HG03558 (cell line): Measurements from ENCODE around the gene ZACN.

Experiments used
- ATAC-seq: cut with Tn5 transposase; IDR thresholded peaks from one replicate; pipeline ENCODE4 v1.9.1; 2021; ENCODE audit warnings: moderate number of reproducible peaks; ENCODE audit not compliant: unreplicated experiment; ENCODE audit errors: extremely low read depth

ZACN gene

DNA sequence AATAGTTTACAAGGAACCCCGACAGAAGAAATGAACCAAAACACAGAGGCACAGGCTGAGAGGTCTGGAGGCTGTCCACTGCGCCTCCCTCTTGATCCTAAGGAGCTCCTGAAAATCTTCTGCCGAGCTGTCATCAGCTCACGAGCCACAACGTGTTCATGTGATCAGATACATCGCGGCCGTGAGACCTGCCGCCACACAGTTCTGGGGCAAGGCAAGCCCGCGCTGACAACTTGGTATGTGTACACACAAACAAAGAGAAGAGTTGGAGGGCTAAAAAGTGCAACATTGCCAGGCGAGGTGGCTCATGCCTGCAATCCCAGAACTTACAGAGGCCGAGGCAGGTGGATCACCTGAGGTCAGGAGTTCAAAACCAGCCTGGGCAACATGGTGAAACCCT is 17.0 kb downstream of the ZACN start:
- no peak for ATAC-seq

GRCh38 chr17:76097716-76098295 is 18.8 kb downstream of the ZACN start:
- no peak for ATAC-seq

DNA sequence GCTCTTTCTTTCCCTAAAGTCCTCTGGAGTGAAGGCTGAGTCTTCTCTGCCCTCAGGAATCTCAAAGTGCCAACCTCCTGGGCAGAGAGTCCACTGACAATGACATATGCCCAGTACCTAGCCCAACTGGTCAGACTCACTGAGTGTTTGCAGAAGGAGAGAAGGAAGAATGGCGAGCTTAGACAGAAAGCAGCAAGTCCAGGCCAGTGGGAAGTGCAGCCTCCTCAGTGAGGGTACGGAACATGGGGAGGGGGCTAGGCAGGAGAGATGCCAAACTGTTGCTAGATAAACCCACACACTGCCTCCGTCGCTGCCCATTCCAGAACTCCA is 23.9 kb downstream of the ZACN start:
- ATAC-seq: no peak

GRCh38 chr17:76103274-76104139 is 24.5 kb downstream of the ZACN start, which contains the start of gene EXOC7:
Gene EXOC7 (minus strand): TSS chr17:76103787. CDS start chr17:76103692, 95 bp downstream.
- peak; percentile 74 for ATAC-seq

GRCh38 chr17:76104140-76104895 is 25.3 kb downstream of the ZACN start:
- ATAC-seq: no peak

- ATAC-seq: no peak
Measured at GRCh38 chr17:76104896-76105231, 25.9 kb downstream of the ZACN start.

DNA sequence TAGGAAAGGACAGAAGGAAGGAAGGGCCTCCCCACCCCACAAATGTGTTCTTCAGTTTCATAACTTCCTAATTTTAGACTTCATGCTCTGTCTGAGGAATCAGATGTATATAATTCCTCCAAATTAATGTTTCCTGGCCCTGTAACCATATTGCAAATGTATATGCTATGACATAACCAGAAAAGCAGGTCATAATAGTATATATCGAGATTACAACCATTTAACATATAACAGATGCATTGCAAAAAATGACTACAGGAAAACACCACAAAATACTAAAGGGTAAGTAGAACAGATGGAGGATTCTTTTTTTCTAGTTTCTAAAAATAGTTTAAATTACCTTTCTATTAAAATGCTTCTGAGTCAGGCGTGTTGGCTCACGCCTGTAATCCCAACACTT is 27.7 kb downstream of the ZACN start:
- no peak for ATAC-seq

- ATAC-seq: no peak
Measured at GRCh38 chr17:76107509-76107908, 28.5 kb downstream of the ZACN start.

GRCh38 chr17:76111956-76112355 is 33.0 kb downstream of the ZACN start:
- ATAC-seq: no peak

GRCh38 chr17:76115138-76115754 is 36.3 kb downstream of the ZACN start:
- ATAC-seq: no peak

DNA sequence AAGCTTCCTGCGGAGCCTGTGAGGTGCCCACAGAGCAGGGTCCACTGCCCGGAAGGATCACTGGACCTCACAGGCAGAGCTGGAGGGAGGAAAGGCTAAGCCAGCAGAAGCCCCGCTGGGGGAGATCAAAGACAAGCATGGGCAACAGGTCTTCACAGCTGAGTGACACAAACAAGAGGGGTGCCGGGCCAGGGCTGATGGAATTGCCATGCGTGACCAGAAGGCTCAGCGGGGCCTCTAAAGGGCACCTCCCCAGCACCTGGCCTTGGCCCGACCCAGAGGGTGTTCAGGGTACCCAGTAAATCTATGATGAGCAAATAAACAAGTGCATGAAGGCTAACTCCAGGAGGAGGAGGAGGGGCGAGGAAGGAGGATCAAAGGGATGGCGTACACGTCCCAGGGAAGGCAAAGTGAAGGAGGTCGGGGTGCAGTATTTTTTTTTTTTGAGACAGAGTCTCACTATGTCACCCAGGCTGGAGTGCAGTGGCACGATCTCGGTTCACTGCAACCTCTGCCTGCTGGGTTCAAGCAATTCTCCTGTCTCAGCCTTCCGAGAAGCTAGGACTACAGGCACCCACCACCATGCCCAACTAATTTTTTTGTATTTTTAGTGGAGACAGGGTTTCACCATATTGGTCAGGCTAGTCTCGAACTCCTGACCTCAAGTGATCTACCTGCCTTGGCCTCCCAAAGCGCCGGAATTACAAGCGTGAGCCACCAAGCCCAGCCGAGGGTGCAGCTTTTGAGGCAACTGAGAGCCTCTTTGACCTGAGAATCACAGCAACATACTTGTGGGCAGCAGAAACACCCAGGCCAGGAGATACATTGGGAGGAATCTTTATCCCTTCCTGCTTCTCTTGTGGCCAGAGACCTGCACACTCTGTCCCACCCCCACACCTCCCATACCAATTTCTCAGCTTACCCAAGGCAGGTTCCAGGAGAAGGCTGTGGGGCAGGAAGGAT is 40.7 kb downstream of the ZACN start:
- ATAC-seq: no peak

DNA sequence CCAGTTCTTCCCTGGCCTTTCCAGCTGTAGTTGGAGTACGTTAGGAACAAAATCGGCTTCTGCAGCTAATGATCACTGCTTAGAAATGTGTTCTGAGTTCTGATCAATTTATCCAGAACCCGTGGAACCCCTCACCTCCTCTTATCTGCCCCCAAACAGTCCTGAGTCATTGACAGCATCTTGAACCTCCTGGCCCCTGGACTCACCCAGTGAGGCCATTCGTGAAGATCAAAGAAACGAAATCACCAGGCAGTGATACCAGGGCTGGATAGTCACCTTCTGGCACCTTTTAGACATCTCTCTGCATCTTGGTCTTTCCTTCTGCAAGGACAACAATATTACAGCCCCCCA is 41.7 kb downstream of the ZACN start:
- ATAC-seq: no peak

- ATAC-seq: no peak
Measured at GRCh38 chr17:76121932-76122430, 43.0 kb downstream of the ZACN start.

- no peak for ATAC-seq
Measured at GRCh38 chr17:76122431-76123190, 43.6 kb downstream of the ZACN start.

- ATAC-seq: no peak
Measured at GRCh38 chr17:76123191-76123499, 44.2 kb downstream of the ZACN start.

GRCh38 chr17:76123749-76124581 is 45.0 kb downstream of the ZACN start:
- no peak for ATAC-seq

DNA sequence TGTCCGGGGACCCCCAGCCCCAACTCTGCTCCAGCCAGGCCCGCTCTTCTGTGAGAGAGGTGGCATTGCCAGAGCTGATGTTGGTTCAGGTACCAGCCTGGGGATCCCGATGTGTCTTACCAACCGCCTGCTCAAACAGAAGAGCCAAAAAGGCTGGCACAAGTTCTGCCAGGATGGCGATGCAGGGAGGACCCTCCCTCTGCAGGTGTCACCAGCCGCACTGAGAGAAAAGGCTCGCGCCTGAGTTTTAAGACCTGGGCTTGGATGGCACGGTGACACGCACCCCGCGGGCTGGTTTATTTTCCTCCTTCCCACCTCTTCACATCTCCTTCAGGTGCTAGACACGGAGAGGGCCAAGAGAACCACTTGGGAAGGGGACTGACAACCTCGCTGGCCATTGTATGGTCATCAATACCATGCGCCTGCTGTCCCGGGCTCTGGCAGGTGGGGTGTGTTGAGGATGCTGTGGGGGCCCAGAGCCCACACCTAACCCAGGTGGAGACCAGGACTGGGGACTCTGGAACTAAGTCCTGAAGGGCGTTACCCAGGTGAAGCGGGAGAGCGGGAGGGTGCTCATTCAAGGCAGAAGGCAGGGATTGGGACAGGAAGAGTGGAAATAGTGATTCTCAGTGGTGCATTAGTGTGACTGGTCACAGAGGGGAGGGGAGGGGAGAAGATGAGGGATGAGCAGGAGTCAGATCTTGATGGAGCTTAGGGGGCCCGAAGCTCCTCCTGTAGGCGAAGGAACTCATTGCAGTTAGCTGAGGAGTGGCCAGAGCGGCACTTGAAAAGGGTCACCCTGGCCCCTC is 45.8 kb downstream of the ZACN start:
- no peak for ATAC-seq

- ATAC-seq: no peak
Measured at GRCh38 chr17:76125391-76125675, 46.4 kb downstream of the ZACN start.
